Trophoblast cell (in vitro differentiated cells and primary cell): ENCODE results near the gene SMIM45.

Experiments used
- DNase-seq, 2 donors: peaks; one replicate each; pipeline ENCODE4 v3.0.0-alpha.2; 2016
- H2AFZ ChIP-seq: 2 replicates; pipeline ENCODE4 v1.6.1; 2013; ENCODE audit warnings: low read length, moderate library complexity, mild to moderate bottlenecking; ENCODE audit not compliant: insufficient read depth, poor library complexity
- H2AK5ac ChIP-seq: 2 replicates; pipeline ENCODE4 v1.6.1; 2013; ENCODE audit warnings: mild to moderate bottlenecking, low read length
- H2BK120ac ChIP-seq: 2 replicates; pipeline ENCODE4 v1.6.1; 2013; ENCODE audit warnings: low read length, mild to moderate bottlenecking, moderate library complexity; ENCODE audit not compliant: insufficient read depth, poor library complexity
- H2BK12ac ChIP-seq: 2 replicates; pipeline ENCODE4 v1.6.1; 2013; ENCODE audit warnings: mild to moderate bottlenecking, low read length, moderate library complexity
- H2BK5ac ChIP-seq: 2 replicates; pipeline ENCODE4 v1.6.1; 2013; ENCODE audit warnings: low read length, low read depth, moderate library complexity, mild to moderate bottlenecking; ENCODE audit not compliant: poor library complexity
- H3K14ac ChIP-seq: 2 replicates; pipeline ENCODE4 v1.6.1; 2013; ENCODE audit warnings: mild to moderate bottlenecking, low read length
- H3K18ac ChIP-seq: 2 replicates; pipeline ENCODE4 v1.6.1; 2013; ENCODE audit warnings: mild to moderate bottlenecking, low read length
- H3K23ac ChIP-seq: 2 replicates; pipeline ENCODE4 v1.6.1; 2013; ENCODE audit warnings: low read length
- H3K27ac ChIP-seq: 2 replicates; pipeline ENCODE4 v1.5.1; 2013; ENCODE audit warnings: low read depth, mild to moderate bottlenecking, inconsistent platforms, low read length, moderate library complexity
- H3K27me3 ChIP-seq: 2 replicates; pipeline ENCODE4 v1.6.1; 2013; ENCODE audit warnings: inconsistent platforms, mild to moderate bottlenecking, low read length, moderate library complexity; ENCODE audit not compliant: insufficient read depth
- H3K36me3 ChIP-seq, 2 experiments: 1 replicate in 1 of 2; 2 replicates in 1 of 2; pipeline ENCODE4 v1.6.1; 2013; ENCODE audit warnings: low read length in 2 of 2, mild to moderate bottlenecking in 2 of 2, moderate library complexity in 1 of 2; ENCODE audit not compliant: insufficient read depth in 2 of 2, control insufficient read depth in 1 of 2
- H3K4ac ChIP-seq: 2 replicates; pipeline ENCODE4 v1.6.1; 2013; ENCODE audit warnings: low read depth, mild to moderate bottlenecking, low read length, moderate library complexity
- H3K4me1 ChIP-seq, 2 experiments: 1 replicate in 1 of 2; 2 replicates in 1 of 2; pipeline ENCODE4 v1.6.1; 2013; ENCODE audit warnings: low read length in 2 of 2, mild to moderate bottlenecking in 2 of 2, moderate library complexity in 1 of 2; ENCODE audit not compliant: insufficient read depth in 2 of 2, control insufficient read depth in 1 of 2
- H3K4me2 ChIP-seq: 2 replicates; pipeline ENCODE4 v1.6.1; 2013; ENCODE audit warnings: inconsistent platforms, mild to moderate bottlenecking, low read length, moderate library complexity
- H3K4me3 ChIP-seq: 2 replicates; pipeline ENCODE4 v1.5.1; 2013; ENCODE audit warnings: mild to moderate bottlenecking, low read depth, low read length, inconsistent platforms
- H3K79me1 ChIP-seq: one replicate; pipeline ENCODE4 v1.6.1; 2013; ENCODE audit warnings: low read length
- H3K79me2 ChIP-seq: 2 replicates; pipeline ENCODE4 v1.6.1; 2013; ENCODE audit warnings: low read length, mild to moderate bottlenecking; ENCODE audit not compliant: control insufficient read depth, insufficient read depth, poor library complexity
- H3K9ac ChIP-seq: 2 replicates; pipeline ENCODE4 v1.6.1; 2013; ENCODE audit warnings: mild to moderate bottlenecking, low read length
- H3K9me3 ChIP-seq: 2 replicates; pipeline ENCODE4 v1.6.1; 2013; ENCODE audit warnings: low read depth, mild to moderate bottlenecking, control low read depth, inconsistent platforms, low read length; ENCODE audit not compliant: insufficient read depth
- H4K12ac ChIP-seq: 2 replicates; pipeline ENCODE4 v1.6.1; 2013; ENCODE audit warnings: low read depth, mild to moderate bottlenecking, low read length, moderate library complexity
- H4K8ac ChIP-seq: 2 replicates; pipeline ENCODE4 v1.6.1; 2013; ENCODE audit warnings: low read depth, mild to moderate bottlenecking, low read length, moderate library complexity
- H4K91ac ChIP-seq: one replicate; pipeline ENCODE4 v1.6.1; 2013; ENCODE audit warnings: low read depth, mild to moderate bottlenecking, low read length, moderate library complexity
- WGBS: extraction: QIAGEN DNeasy Blood & Tissue Kit; methylation state at CpG from one replicate; pipeline ENCODE4 v1.1.7; 2013; ENCODE audit warnings: missing lambda C conversion rate; ENCODE audit not compliant: insufficient read length, insufficient coverage; ENCODE audit errors: extremely low coverage; 5-methylcytosine and 5-hydroxymethylcytosine counted together

Gene SMIM45

GRCh38 chr22:41925783-41926460, 26.0 kb upstream of the SMIM45 start:
- H2AK5ac ChIP-seq, result no peak overlapping the region
- H3K14ac ChIP-seq, result no peak overlapping the region
- H3K79me2 ChIP-seq, result peaks cover 2% of the 10 kb centered on the region
- no peak overlapping the region for H3K9ac ChIP-seq
- no peak overlapping the region for H2BK12ac ChIP-seq
- no peak overlapping the region for H4K12ac ChIP-seq
- H2BK5ac ChIP-seq, result no peak overlapping the region
- peaks cover 2% of the 10 kb centered on the region for H3K9me3 ChIP-seq
- peak overlapping the region; percentile 67 for H3K4me2 ChIP-seq
- H3K23ac ChIP-seq, result no peak overlapping the region
- H2AFZ ChIP-seq, result no peak overlapping the region
- peaks cover 13% of the 10 kb centered on the region for H3K27me3 ChIP-seq
- peaks cover 3 to 6% of the 10 kb centered on the region in 2 experiments for H3K4me1 ChIP-seq
- no peak overlapping the region for H3K4me3 ChIP-seq
- no peak overlapping the region for H3K4ac ChIP-seq
- peaks cover 3% of the 10 kb centered on the region for H3K79me1 ChIP-seq
- no peak overlapping the region for H2BK120ac ChIP-seq
- H3K36me3 ChIP-seq, result no peaks in the 10 kb centered on the region
- no CpG with 5 or more reads among the region's 48 CpGs for WGBS
- H3K27ac ChIP-seq, result no peak overlapping the region
- H4K8ac ChIP-seq, result no peak overlapping the region
- H4K91ac ChIP-seq, result no peak overlapping the region
- DNase-seq, result peak; percentile 32 to 71
- no peak overlapping the region for H3K18ac ChIP-seq

- Histone ChIP-seq H3K9ac (no peak overlapping the region), H2BK120ac (no peak overlapping the region), H3K18ac (no peak overlapping the region), H3K4me1 (peaks cover 3 to 6% of the 10 kb centered on the region in 2 experiments), H3K36me3 (no peaks in the 10 kb centered on the region), H3K27ac (no peak overlapping the region), H3K9me3 (peaks cover 2% of the 10 kb centered on the region), H2AFZ (no peak overlapping the region), H3K4me3 (no peak overlapping the region), H3K79me2 (peaks cover 2% of the 10 kb centered on the region), H2BK12ac (no peak overlapping the region), H4K91ac (no peak overlapping the region), H2BK5ac (no peak overlapping the region), H3K23ac (no peak overlapping the region), H4K12ac (no peak overlapping the region), H3K27me3 (peaks cover 13% of the 10 kb centered on the region), H3K79me1 (peaks cover 3% of the 10 kb centered on the region), H3K4ac (no peak overlapping the region), H3K4me2 (no peak overlapping the region), H2AK5ac (no peak overlapping the region), H4K8ac (no peak overlapping the region), H3K14ac (no peak overlapping the region)
- peak in 1 of 2 donors; percentile 22 for DNase-seq
- WGBS, result no CpG with 5 or more reads among the region's 6 CpGs
These were observed 24.1 kb upstream of the SMIM45 start for GRCh38 chr22:41927813-41928212.

DNA sequence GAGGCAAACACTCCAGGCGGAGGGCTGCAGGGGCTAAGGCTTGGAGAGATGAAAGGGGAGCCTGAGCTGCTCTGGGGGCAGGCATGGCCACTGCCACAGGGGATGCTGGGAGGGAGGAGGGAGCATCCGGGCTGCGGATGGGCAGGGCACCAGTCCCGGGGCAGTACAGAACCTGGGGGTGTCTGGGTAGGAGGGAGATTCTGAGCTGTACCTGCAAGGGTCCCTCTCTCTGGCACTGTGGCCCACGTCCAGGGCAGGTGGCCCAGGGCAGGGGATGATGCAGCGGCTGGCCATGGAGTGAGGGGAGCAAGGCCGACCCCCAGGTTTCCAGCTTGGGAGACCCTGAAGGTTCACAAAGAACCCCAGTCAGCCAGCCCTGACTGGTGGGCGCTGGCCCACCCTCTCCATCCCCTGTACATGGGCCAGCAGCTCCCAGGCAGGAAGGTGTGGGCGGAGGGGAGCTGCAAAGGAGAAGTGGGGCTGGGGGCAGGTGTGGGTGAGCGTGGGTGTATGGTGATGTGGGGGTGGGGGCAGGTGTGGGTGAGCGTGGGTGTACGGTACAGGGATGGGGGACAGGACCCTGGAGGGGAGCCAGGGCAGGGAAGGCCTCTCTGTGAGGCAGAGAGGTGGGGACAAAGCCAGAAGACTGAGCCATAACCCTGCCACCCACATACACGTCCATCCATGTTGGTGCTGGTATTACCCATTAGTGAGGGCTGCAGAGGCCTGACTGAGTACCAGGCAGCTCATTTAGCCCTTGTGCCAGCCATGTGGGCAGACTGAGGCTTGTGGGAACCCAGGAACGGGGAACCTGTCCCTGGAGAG, 23.1 kb upstream of the SMIM45 start:
- Histone ChIP-seq H2AK5ac (no peak overlapping the region), H2BK5ac (no peak overlapping the region), H3K14ac (no peak overlapping the region), H4K91ac (no peak overlapping the region), H3K18ac (no peak overlapping the region), H4K8ac (no peak overlapping the region), H3K27me3 (peaks cover 13% of the 10 kb centered on the region), H3K4me3 (no peak overlapping the region), H3K4ac (no peak overlapping the region), H3K36me3 (no peaks in the 10 kb centered on the region), H2BK12ac (no peak overlapping the region), H2BK120ac (no peak overlapping the region), H3K79me1 (peaks cover 3% of the 10 kb centered on the region), H3K9ac (no peak overlapping the region), H3K4me2 (no peak overlapping the region), H4K12ac (no peak overlapping the region), H2AFZ (no peak overlapping the region), H3K4me1 (peaks cover 3 to 6% of the 10 kb centered on the region in 2 experiments), H3K23ac (no peak overlapping the region), H3K27ac (no peak overlapping the region), H3K79me2 (peaks cover 2% of the 10 kb centered on the region), H3K9me3 (peaks cover 2% of the 10 kb centered on the region)
- WGBS, result no CpG with 5 or more reads among the region's 14 CpGs
- no peak for DNase-seq

GRCh38 chr22:41929418-41929810, 22.5 kb upstream of the SMIM45 start:
- Histone ChIP-seq H2BK120ac (no peak overlapping the region), H3K23ac (no peak overlapping the region), H3K27ac (no peak overlapping the region), H4K8ac (no peak overlapping the region), H3K27me3 (peaks cover 13% of the 10 kb centered on the region), H3K4me1 (peaks cover 3 to 6% of the 10 kb centered on the region in 2 experiments), H3K9me3 (peaks cover 2% of the 10 kb centered on the region), H3K79me1 (peaks cover 3% of the 10 kb centered on the region), H4K91ac (no peak overlapping the region), H3K79me2 (peaks cover 2% of the 10 kb centered on the region), H3K36me3 (no peaks in the 10 kb centered on the region), H4K12ac (no peak overlapping the region), H2AFZ (no peak overlapping the region), H2BK12ac (no peak overlapping the region), H3K4ac (no peak overlapping the region), H3K14ac (no peak overlapping the region), H3K9ac (no peak overlapping the region), H2AK5ac (no peak overlapping the region), H3K4me2 (no peak overlapping the region), H3K18ac (no peak overlapping the region), H3K4me3 (no peak overlapping the region), H2BK5ac (no peak overlapping the region)
- no CpG with 5 or more reads among the region's 8 CpGs for WGBS
- no peak for DNase-seq
